Measurements from ENCODE around the gene GRIA3.

Gene GRIA3

DNA sequence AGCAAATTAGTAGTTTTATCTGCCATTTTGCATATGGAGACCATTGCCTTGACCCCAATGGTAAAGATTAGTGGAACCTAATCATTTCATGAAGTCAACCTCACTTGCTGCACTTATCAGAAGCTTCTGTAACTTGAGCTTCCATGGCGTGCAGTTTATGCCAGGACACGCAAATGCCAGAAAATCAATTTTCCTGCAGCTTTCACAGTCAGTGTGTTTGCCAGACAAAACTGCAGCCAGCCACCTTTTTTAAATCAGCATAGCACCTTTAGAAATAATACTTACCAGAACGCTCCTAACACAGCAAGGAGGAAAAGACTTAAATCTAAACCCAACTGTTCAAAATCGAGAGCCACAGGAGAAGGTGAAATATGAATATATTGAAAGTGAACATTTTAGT is 265.3 kb downstream of the GRIA3 start:
- Histone ChIP-seq H3K4me3 (ENCODE audit: low read depth, low read length) (no peak overlapping the region), H3K27me3 (ENCODE audit: insufficient read depth, low read length) (no peaks in the 10 kb centered on the region), H3K4me1 (ENCODE audit: control insufficient read depth, insufficient read depth, low read length, unreplicated experiment) (no peaks in the 10 kb centered on the region), H3K79me2 (ENCODE audit: control insufficient read depth, insufficient read depth, low read length, unreplicated experiment) (no peaks in the 10 kb centered on the region), H2AFZ (ENCODE audit: low read length, unreplicated experiment) (no peak overlapping the region), H3K36me3 (ENCODE audit: insufficient read depth, low read length) (no peaks in the 10 kb centered on the region), H3K27ac (ENCODE audit: low read depth, low read length) (no peak overlapping the region)

DNA sequence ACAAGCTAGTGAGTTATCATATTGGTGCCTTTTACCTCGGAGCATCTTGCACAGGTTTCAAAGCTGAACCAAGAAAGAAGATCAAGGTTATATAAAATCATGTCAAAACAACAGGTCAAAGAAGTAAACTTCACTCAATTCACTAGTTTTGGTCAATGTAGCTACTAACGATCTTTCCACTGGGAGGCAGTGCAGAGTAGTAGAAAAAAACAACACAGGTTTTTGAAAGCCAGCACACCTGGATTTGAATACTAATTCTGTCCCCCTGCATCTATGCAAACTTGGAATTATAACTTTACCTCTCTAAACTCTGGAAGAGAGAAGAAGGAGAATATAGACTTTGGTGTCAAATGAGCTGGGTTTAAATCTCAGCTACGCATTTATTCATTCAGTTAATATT is 266.1 kb downstream of the GRIA3 start:
- H3K27me3 ChIP-seq (ENCODE audit: insufficient read depth, low read length) = no peaks in the 10 kb centered on the region

DNA sequence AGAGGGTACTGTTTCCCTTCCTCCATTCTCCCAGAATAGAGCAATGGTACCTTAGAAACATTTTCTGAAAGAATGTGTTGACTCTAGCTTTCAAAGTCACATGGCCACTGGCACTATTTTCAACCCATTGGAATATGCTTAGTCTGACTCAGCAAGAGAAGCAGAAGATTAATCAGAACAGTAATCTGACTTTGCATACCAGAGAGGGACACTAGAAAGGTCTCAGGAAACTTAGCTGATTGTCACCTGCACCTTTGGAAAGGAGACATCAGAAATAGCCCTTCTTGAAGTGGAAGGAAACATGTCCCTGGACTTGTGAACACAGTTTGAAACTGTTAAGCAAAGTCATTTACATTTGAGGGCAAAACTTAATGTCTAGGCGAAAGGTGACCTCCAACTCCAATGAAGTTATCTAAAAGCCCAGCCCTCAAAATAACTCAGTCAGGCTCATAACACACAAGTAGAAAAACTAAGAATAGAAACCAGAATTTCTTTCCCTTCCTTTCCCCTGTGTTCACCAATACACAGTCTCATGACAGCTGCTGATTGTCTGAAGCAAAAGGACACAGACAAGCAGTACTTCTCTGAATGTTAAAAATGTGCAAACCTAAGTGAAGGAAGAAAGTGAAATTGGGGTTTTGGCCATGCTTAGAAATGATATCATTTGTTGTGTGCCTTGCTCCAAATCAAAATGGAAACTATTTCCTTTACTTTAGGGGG is 270.8 kb downstream of the GRIA3 start:
- H2AFZ ChIP-seq (ENCODE audit: low read length, unreplicated experiment) = no peak overlapping the region
- H3K36me3 ChIP-seq (ENCODE audit: insufficient read depth, low read length) = no peaks in the 10 kb centered on the region
- H3K27me3 ChIP-seq (ENCODE audit: insufficient read depth, low read length) = no peaks in the 10 kb centered on the region
- H3K4me3 ChIP-seq (ENCODE audit: low read depth, low read length) = no peak overlapping the region
- H3K79me2 ChIP-seq (ENCODE audit: control insufficient read depth, insufficient read depth, low read length, unreplicated experiment) = no peaks in the 10 kb centered on the region
- no peak overlapping the region for H3K27ac ChIP-seq (ENCODE audit: low read depth, low read length)
- no peaks in the 10 kb centered on the region for H3K4me1 ChIP-seq (ENCODE audit: control insufficient read depth, insufficient read depth, low read length, unreplicated experiment)

More for the DNA sequence above, 266.1 kb downstream of the GRIA3 start:
- H3K4me3 ChIP-seq (ENCODE audit: low read depth, low read length) = no peak overlapping the region
- no peaks in the 10 kb centered on the region for H3K36me3 ChIP-seq (ENCODE audit: insufficient read depth, low read length)
- no peaks in the 10 kb centered on the region for H3K4me1 ChIP-seq (ENCODE audit: control insufficient read depth, insufficient read depth, low read length, unreplicated experiment)
- H3K79me2 ChIP-seq (ENCODE audit: control insufficient read depth, insufficient read depth, low read length, unreplicated experiment) = no peaks in the 10 kb centered on the region
- no peak overlapping the region for H3K27ac ChIP-seq (ENCODE audit: low read depth, low read length)
- H2AFZ ChIP-seq (ENCODE audit: low read length, unreplicated experiment) = no peak overlapping the region

DNA sequence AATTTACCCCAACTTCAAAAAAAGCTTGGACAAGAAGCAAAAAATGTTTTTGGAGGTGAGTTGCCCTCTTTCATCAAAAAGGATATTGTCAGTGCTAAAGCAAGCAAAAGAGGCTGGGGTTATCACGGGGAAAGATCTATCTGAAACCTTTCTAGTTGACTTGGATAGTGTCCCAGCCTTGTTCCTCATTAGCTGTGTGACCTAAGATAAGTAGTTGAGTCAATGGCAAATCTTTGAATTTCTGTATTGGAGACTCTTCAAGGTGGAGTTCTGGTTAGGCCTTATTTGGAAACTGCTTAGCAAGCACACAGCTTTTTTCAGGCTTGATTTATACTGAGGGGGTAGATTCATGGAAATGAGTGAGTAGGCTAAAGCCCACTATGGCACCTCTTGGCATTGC is 271.6 kb downstream of the GRIA3 start:
- Histone ChIP-seq H3K27me3 (ENCODE audit: insufficient read depth, low read length) (no peaks in the 10 kb centered on the region), H2AFZ (ENCODE audit: low read length, unreplicated experiment) (no peak overlapping the region), H3K79me2 (ENCODE audit: control insufficient read depth, insufficient read depth, low read length, unreplicated experiment) (no peaks in the 10 kb centered on the region), H3K27ac (ENCODE audit: low read depth, low read length) (no peak overlapping the region), H3K4me3 (ENCODE audit: low read depth, low read length) (no peak overlapping the region), H3K4me1 (ENCODE audit: control insufficient read depth, insufficient read depth, low read length, unreplicated experiment) (no peaks in the 10 kb centered on the region), H3K36me3 (ENCODE audit: insufficient read depth, low read length) (no peaks in the 10 kb centered on the region)

DNA sequence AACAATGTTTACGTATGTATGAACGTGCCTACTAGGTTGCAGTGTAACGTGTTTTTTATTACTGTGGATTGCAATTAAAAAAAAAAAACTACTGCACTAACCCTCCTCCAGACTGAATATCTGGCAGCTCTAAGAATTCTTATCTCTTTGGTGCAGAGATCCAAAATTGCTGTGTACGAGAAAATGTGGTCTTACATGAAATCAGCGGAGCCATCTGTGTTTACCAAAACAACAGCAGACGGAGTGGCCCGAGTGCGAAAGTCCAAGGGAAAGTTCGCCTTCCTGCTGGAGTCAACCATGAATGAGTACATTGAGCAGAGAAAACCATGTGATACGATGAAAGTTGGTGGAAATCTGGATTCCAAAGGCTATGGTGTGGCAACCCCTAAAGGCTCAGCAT is 280.6 kb downstream of the GRIA3 start:
- Histone ChIP-seq H3K27ac (ENCODE audit: low read depth, low read length) (no peak overlapping the region), H2AFZ (ENCODE audit: low read length, unreplicated experiment) (no peak overlapping the region), H3K79me2 (ENCODE audit: control insufficient read depth, insufficient read depth, low read length, unreplicated experiment) (no peaks in the 10 kb centered on the region), H3K4me1 (ENCODE audit: control insufficient read depth, insufficient read depth, low read length, unreplicated experiment) (no peaks in the 10 kb centered on the region), H3K27me3 (ENCODE audit: insufficient read depth, low read length) (no peaks in the 10 kb centered on the region), H3K36me3 (ENCODE audit: insufficient read depth, low read length) (no peaks in the 10 kb centered on the region), H3K4me3 (ENCODE audit: low read depth, low read length) (no peak overlapping the region)

DNA sequence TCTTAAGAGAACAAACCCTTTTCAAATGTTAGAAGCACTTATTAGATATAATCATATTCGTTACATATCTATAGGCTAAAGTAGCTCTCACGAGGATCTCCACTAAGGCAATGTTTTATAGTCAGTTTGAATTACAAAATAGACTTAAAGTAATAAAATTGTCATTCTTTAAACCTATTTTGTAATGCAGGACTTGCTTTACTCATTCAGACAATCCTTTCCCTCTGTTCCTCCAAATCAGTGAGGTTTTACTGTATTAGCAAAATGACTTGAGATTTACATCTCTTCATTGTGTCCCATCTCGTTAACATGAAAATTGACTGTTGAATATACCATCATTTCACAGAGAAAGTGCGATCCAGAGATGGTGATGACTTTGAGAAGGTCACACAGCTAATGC is 284.4 kb downstream of the GRIA3 start:
- Histone ChIP-seq H2AFZ (ENCODE audit: low read length, unreplicated experiment) (no peak overlapping the region), H3K27ac (ENCODE audit: low read depth, low read length) (no peak overlapping the region), H3K27me3 (ENCODE audit: insufficient read depth, low read length) (no peaks in the 10 kb centered on the region)

DNA sequence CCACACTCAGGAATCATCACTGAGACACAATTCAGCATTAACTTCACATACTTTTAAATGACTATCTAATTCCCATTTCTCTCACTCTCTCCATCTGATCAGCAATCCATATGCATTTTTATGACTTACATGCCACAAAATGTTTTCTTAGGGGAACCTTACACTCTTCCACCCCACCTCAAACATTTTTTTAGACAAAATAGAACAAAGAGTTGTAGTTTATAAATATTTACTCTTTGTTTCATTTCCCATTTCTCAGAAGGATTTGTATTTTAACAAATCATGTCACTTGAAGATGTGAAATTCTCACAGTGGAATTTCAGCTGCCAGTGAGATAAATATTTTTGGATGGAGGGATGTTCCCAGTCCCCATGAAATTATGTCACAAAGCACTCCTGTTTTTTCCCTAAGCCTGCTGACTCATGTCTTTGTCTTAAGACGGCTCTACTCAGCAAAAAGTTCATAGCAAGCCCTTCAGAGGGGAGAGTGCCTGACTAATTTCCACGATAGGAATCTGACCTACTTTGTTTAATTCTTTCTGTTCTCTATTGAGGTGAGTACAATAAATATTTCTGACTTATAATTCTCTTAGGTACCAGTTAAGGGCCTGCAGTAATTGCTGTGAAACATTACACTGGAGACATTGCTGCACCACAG is 291.1 kb downstream of the GRIA3 start:
- no peak overlapping the region for H3K27ac ChIP-seq (ENCODE audit: low read depth, low read length)
- no peaks in the 10 kb centered on the region for H3K4me1 ChIP-seq (ENCODE audit: control insufficient read depth, insufficient read depth, low read length, unreplicated experiment)
- no peaks in the 10 kb centered on the region for H3K36me3 ChIP-seq (ENCODE audit: insufficient read depth, low read length)
- no peaks in the 10 kb centered on the region for H3K27me3 ChIP-seq (ENCODE audit: insufficient read depth, low read length)
- no peak overlapping the region for H2AFZ ChIP-seq (ENCODE audit: low read length, unreplicated experiment)
- H3K4me3 ChIP-seq (ENCODE audit: low read depth, low read length) = no peak overlapping the region
- H3K79me2 ChIP-seq (ENCODE audit: control insufficient read depth, insufficient read depth, low read length, unreplicated experiment) = no peaks in the 10 kb centered on the region

More for the DNA sequence above, 284.4 kb downstream of the GRIA3 start:
- Histone ChIP-seq H3K79me2 (ENCODE audit: control insufficient read depth, insufficient read depth, low read length, unreplicated experiment) (no peaks in the 10 kb centered on the region), H3K4me3 (ENCODE audit: low read depth, low read length) (no peak overlapping the region), H3K4me1 (ENCODE audit: control insufficient read depth, insufficient read depth, low read length, unreplicated experiment) (no peaks in the 10 kb centered on the region), H3K36me3 (ENCODE audit: insufficient read depth, low read length) (no peaks in the 10 kb centered on the region)

DNA sequence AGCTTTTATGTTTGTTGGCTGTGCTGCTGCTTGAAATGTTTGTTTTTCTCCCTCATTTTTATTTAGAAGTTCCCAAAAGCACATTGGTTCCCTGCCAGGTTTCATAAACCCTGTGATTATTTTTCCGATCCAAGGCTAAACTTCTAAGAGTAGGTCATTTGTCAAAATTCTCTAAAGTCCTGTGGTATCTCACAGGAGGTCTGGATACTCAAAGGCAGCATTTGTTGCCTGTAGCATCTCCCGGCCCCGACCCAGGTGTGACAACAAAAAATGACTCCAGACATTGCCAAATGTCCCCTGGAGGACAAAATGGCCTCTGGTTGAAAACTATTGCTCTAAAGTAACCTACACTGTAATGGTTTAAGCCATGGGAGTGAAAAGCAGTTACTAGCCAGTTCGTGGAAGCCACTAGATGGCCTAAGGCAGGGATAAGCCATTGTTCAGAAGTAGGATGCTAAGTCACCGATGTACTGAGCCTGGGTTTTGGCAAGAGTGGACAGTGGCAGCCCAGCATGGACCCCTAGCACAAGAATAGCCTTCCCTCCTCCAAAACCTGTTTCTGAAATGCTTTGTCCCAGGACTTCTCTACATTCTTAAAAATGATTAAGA is 292.6 kb downstream of the GRIA3 start:
- H3K4me1 ChIP-seq (ENCODE audit: control insufficient read depth, insufficient read depth, low read length, unreplicated experiment) = no peaks in the 10 kb centered on the region
- no peaks in the 10 kb centered on the region for H3K27me3 ChIP-seq (ENCODE audit: insufficient read depth, low read length)
- no peak overlapping the region for H3K4me3 ChIP-seq (ENCODE audit: low read depth, low read length)
- H3K79me2 ChIP-seq (ENCODE audit: control insufficient read depth, insufficient read depth, low read length, unreplicated experiment) = no peaks in the 10 kb centered on the region
- H3K27ac ChIP-seq (ENCODE audit: low read depth, low read length) = no peak overlapping the region
- no peak overlapping the region for H2AFZ ChIP-seq (ENCODE audit: low read length, unreplicated experiment)
- H3K36me3 ChIP-seq (ENCODE audit: insufficient read depth, low read length) = no peaks in the 10 kb centered on the region

DNA sequence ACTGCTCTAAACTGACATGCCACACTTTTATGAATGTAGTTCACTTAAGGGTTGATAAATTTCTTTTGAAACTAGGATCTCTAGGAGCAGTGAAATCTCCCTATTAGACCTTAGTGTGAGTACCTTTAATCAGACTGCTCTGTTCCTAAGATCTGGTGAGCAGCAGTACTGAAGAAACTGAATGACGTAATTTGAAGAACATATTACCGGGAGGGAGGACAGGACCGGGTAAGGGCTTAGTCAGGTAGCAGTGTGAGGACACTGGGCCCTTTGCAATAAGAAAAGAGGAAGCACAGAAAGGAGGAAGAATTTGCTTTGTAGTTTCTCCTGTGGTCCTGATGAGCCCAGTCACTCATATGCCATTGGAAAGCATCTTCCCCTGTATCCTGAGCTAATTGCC is 293.6 kb downstream of the GRIA3 start:
- Histone ChIP-seq H3K79me2 (ENCODE audit: control insufficient read depth, insufficient read depth, low read length, unreplicated experiment) (no peaks in the 10 kb centered on the region), H3K4me1 (ENCODE audit: control insufficient read depth, insufficient read depth, low read length, unreplicated experiment) (peaks cover 1% of the 10 kb centered on the region), H2AFZ (ENCODE audit: low read length, unreplicated experiment) (no peak overlapping the region), H3K27ac (ENCODE audit: low read depth, low read length) (no peak overlapping the region), H3K4me3 (ENCODE audit: low read depth, low read length) (no peak overlapping the region), H3K36me3 (ENCODE audit: insufficient read depth, low read length) (no peaks in the 10 kb centered on the region), H3K27me3 (ENCODE audit: insufficient read depth, low read length) (no peaks in the 10 kb centered on the region)

DNA sequence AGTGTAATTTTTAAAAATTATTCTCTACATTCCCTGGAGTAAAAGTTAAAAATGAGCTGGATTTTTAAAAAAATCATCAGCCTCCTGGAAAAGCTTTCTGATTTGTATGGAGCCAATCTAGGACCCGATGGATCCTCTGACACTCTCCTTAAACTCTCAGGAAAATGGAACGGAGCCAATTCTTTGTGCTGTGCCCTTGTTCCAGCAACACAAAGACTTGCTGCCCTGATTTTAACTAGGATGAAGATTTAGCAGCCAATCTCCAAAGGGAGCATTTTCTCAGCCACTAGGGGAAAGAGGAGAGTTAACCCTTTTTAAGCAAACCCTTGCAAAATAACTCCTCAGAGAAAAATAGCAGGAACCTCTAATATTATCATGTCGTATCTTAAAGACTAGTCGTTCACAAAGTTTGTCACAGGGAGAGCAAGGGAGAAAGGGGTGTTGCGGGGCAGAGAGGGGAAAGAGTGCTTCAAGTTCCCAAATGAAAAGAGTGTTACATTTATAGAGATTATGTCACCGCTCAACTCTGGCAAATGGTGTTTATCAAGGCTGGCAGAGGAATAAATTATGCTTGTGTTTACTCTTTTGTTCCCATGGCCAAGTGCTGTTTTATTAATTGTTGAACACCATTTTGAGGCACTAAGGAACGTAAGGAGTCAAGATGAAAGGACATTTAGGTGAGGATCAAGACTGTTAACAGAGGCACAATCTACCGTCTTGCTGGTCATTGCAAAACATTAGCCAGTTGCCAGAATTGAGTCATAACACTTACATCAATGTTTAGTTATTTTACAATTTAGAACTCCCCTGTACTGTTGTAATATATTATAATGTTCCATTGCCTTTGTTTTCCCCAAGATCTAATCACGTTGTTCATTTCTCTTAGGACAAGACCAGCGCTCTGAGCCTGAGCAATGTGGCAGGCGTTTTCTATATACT is 298.1 kb downstream of the GRIA3 start:
- no peak overlapping the region for H2AFZ ChIP-seq (ENCODE audit: low read length, unreplicated experiment)
- no peaks in the 10 kb centered on the region for H3K79me2 ChIP-seq (ENCODE audit: control insufficient read depth, insufficient read depth, low read length, unreplicated experiment)
- H3K27ac ChIP-seq (ENCODE audit: low read depth, low read length) = no peak overlapping the region
- no peak overlapping the region for H3K4me3 ChIP-seq (ENCODE audit: low read depth, low read length)
- no peaks in the 10 kb centered on the region for H3K27me3 ChIP-seq (ENCODE audit: insufficient read depth, low read length)
- H3K36me3 ChIP-seq (ENCODE audit: insufficient read depth, low read length) = no peaks in the 10 kb centered on the region
- H3K4me1 ChIP-seq (ENCODE audit: control insufficient read depth, insufficient read depth, low read length, unreplicated experiment) = peaks cover 3% of the 10 kb centered on the region

Measured in ACC112 (cell line).